K562 (cell line): ENCODE measurements around the gene ZDHHC24. TPM values are rescaled to one million over a fixed set of nuclear protein-coding genes. Genes with fewer than 3 reads are reported as not detected.
A peak's percentile ranks its signal among the peaks of the same experiment; 100 is the strongest.

Experiments used
- CBFB ChIP-seq: sonication (generic); formaldehyde crosslinking; IDR thresholded peaks from 2 replicates; pipeline ENCODE4 v1.4.0; 2020; ENCODE audit warnings: mild to moderate bottlenecking, missing genetic modification reagents
- DIDO1 ChIP-seq: fragments of 450-650 bp; IDR thresholded peaks from 2 replicates; pipeline ENCODE4 v1.6.1; 2016; ENCODE audit warnings: low read depth, missing biosample characterization, missing genetic modification characterization
- FOS ChIP-seq: IDR thresholded peaks from 3 replicates; pipeline ENCODE4 v1.6.1; 2011; ENCODE audit not compliant: insufficient read length; ENCODE audit errors: extremely low read depth
- JUND ChIP-seq, 2 experiments: IDR thresholded peaks; 2 replicates in 1 of 2; 3 replicates in 1 of 2; pipeline ENCODE4 v1.6.1; 2011; ENCODE audit warnings: borderline replicate concordance in 2 of 2, low read depth in 2 of 2, low read length in 2 of 2, improper control_type of control experiment in 1 of 2, missing biosample characterization in 1 of 2, missing genetic modification characterization in 1 of 2, missing genetic modification reagents in 1 of 2
- NFIX ChIP-seq: fragments of 250-450 bp; sonication (Bioruptor Pico); IDR thresholded peaks from 2 replicates; pipeline ENCODE4 v1.4.0; 2020; ENCODE audit warnings: low read depth, mild to moderate bottlenecking, moderate library complexity
- SIN3A ChIP-seq, 2 experiments: fragments of 150-350 bp in 1 of 2; IDR thresholded peaks; 2 replicates each; pipeline ENCODE4 v1.6.1; 2011 to 2016; ENCODE audit warnings: borderline replicate concordance in 2 of 2, low read depth in 2 of 2, low read length in 2 of 2, mild to moderate bottlenecking in 2 of 2, moderate library complexity in 2 of 2; ENCODE audit not compliant: control insufficient read depth in 1 of 2
- STAT5A ChIP-seq: IDR thresholded peaks from 2 replicates; pipeline ENCODE4 v1.6.1; 2012; ENCODE audit warnings: low read length, inconsistent platforms, borderline replicate concordance
- STAT5B ChIP-seq: fragments of 250-450 bp; sonication (Bioruptor Pico); IDR thresholded peaks from 2 replicates; pipeline ENCODE4 v1.8.0; 2021; ENCODE audit warnings: mild to moderate bottlenecking, inconsistent platforms
- ZEB2 ChIP-seq: fragments of 450-650 bp; IDR thresholded peaks from 2 replicates; pipeline ENCODE4 v1.6.1; 2016
- ZFX ChIP-seq: sonication (generic); formaldehyde crosslinking; IDR thresholded peaks from 2 replicates; pipeline ENCODE4 v1.8.0; 2022; ENCODE audit warnings: mild to moderate bottlenecking, missing genetic modification reagents, moderate library complexity
- ZNF124 ChIP-seq: sonication (generic); formaldehyde crosslinking; IDR thresholded peaks from 2 replicates; pipeline ENCODE4 v1.8.1; 2022; ENCODE audit warnings: missing genetic modification reagents
- ZNF41 ChIP-seq: fragments of 250-450 bp; sonication (Bioruptor Pico); conservative IDR thresholded peaks from 2 replicates; pipeline ENCODE4 v1.4.0; 2020; ENCODE audit warnings: mild to moderate bottlenecking
- ZNF717 ChIP-seq: fragments of 250-450 bp; sonication (Bioruptor Pico); IDR thresholded peaks from 2 replicates; pipeline ENCODE4 v1.5.0; 2021
- polyA plus RNA-seq, 8 experiments: library from polyadenylated mRNA; depleted of rRNA in 4 of 8; stranded (reverse) in 5 of 8; unstranded in 3 of 8; fragments of >200 nt; fragmentation: Nextera tagmentation in 2 of 8; fragmentation: Illumina TruSeq in 1 of 8; extraction: Ambion mirVana in 2 of 8; extraction: Trizol in 1 of 8; gene quantifications; 2 replicates each; pipeline versions ENCODE4 v1.2.1 to v1.2.3, GENCODE V29; 2011 to 2014; ENCODE audit warnings: inconsistent platforms in 1 of 8, missing spikeins in 1 of 8
- total RNA-seq, 7 experiments: library from RNA; depleted of rRNA in 6 of 7; stranded (reverse); fragments of >200 nt in 6 of 7; fragmentation: Illumina TruSeq in 2 of 7; extraction: Trizol in 2 of 7; gene quantifications; 2 replicates each; pipeline versions ENCODE4 v1.2.1 to v1.2.3, GENCODE V29; 2011 to 2021; ENCODE audit warnings: low replicate concordance in 1 of 7
- TF ChIP-seq, protein P1 (sequence below): fragments of 250-450 bp; sonication (Bioruptor Pico); IDR thresholded peaks from 2 replicates; pipeline ENCODE4 v1.6.1; 2021; ENCODE audit warnings: mild to moderate bottlenecking
- TF ChIP-seq, protein P2 (sequence below): sonication (generic); formaldehyde crosslinking; IDR thresholded peaks from 2 replicates; pipeline ENCODE4 v1.8.0; 2023; ENCODE audit warnings: mild to moderate bottlenecking, missing genetic modification reagents
- TF ChIP-seq, protein P3 (sequence below): sonication (generic); formaldehyde crosslinking; IDR thresholded peaks from 2 replicates; pipeline ENCODE4 v1.8.1; 2023; ENCODE audit warnings: mild to moderate bottlenecking, missing genetic modification reagents
- TF ChIP-seq, protein P4 (sequence below): sonication (generic); formaldehyde crosslinking; IDR thresholded peaks from 2 replicates; pipeline ENCODE4 v1.8.1; 2023; ENCODE audit warnings: mild to moderate bottlenecking, missing genetic modification reagents
- TF ChIP-seq, protein P5 (sequence below): fragments of 450-650 bp; formaldehyde crosslinking; IDR thresholded peaks from 2 replicates; pipeline ENCODE4 v1.4.0; 2022; ENCODE audit warnings: missing genetic modification characterization

ZDHHC24 gene
- total and polyA plus RNA-seq, 9 of the 15 experiments (the other 6 are each of a cell fraction or from before 2014, with no cell fraction given): 0.45 to 11.2 (median 2.7) TPM

DNA sequence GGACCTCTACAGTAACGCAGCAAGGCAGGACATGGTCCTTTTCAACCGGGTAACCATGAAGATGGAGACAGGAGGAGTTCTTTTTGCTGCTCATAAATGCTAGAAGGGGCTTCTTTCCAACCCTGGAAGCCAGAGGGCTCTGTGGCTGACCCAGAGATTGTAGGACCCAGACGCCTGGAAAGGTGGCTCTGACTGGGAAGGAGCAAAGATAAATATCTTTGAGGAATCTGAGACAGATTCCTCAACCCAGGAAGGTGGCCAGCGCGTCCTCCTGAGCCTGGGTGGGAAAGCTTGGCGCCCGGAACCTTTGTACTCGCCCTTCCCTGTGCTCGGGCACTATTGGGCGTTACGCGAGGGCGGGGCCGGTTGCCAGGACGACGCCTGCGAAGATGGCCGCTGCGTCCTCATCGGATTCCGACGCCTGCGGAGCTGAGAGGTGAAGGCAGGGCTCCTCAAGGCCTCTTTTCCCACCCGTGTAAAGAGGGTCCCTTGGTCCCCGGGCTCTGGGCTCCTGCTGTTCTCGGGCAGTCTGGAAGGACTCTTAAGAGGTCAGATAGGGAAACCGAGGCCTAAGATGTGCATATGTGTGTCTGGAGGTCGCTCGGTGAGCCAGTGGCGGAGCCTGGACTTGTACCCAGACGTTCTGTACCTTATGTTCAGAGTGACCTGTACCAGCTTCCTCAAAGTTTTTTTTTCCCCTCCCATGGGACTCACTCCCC is 35.4 kb downstream of the ZDHHC24 start, which contains the start of gene BBS1 (continued):
- TF ChIP-seq JUND (IDR thresholded peaks at IDR 0.05; ENCODE audit: borderline replicate concordance, low read depth, low read length) (peak; percentile 64), JUND (tag; IDR thresholded peaks at IDR 0.05; ENCODE audit: borderline replicate concordance, low read depth, low read length) (peak; percentile 12; the same call in 1 of the 3 replicates), CBFB (CRISPR knock-in tag) (no peak), ZFX (CRISPR knock-in tag) (peak; percentile 87), ZNF41 (CRISPR knock-in tag) (no peak), FOS (no peak), DIDO1 (tag) (peak; percentile 87), NFIX (CRISPR knock-in tag) (no peak), STAT5B (CRISPR knock-in tag) (no peak), SIN3A (IDR thresholded peaks at IDR 0.05; ENCODE audit: borderline replicate concordance in 2 of 2, control insufficient read depth in 1 of 2, low read depth in 2 of 2, low read length in 2 of 2) (peak; percentile 82 to 91; a peak in 3 of 4 replicates), ZEB2 (peak; percentile 96), ZNF717 (CRISPR knock-in tag) (no peak), STAT5A (no peak; the same call in 1 of the 2 replicates), ZNF124 (CRISPR knock-in tag) (no peak)
- TF ChIP-seq, protein P1, sequence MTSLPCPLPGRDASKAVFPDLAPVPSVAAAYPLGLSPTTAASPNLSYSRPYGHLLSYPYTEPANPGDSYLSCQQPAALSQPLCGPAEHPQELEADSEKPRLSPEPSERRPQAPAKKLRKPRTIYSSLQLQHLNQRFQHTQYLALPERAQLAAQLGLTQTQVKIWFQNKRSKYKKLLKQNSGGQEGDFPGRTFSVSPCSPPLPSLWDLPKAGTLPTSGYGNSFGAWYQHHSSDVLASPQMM: no peak
- TF ChIP-seq, protein P2, sequence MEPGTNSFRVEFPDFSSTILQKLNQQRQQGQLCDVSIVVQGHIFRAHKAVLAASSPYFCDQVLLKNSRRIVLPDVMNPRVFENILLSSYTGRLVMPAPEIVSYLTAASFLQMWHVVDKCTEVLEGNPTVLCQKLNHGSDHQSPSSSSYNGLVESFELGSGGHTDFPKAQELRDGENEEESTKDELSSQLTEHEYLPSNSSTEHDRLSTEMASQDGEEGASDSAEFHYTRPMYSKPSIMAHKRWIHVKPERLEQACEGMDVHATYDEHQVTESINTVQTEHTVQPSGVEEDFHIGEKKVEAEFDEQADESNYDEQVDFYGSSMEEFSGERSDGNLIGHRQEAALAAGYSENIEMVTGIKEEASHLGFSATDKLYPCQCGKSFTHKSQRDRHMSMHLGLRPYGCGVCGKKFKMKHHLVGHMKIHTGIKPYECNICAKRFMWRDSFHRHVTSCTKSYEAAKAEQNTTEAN (CRISPR knock-in tag): no peak
- TF ChIP-seq, protein P3, sequence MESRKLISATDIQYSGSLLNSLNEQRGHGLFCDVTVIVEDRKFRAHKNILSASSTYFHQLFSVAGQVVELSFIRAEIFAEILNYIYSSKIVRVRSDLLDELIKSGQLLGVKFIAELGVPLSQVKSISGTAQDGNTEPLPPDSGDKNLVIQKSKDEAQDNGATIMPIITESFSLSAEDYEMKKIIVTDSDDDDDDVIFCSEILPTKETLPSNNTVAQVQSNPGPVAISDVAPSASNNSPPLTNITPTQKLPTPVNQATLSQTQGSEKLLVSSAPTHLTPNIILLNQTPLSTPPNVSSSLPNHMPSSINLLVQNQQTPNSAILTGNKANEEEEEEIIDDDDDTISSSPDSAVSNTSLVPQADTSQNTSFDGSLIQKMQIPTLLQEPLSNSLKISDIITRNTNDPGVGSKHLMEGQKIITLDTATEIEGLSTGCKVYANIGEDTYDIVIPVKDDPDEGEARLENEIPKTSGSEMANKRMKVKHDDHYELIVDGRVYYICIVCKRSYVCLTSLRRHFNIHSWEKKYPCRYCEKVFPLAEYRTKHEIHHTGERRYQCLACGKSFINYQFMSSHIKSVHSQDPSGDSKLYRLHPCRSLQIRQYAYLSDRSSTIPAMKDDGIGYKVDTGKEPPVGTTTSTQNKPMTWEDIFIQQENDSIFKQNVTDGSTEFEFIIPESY (CRISPR knock-in tag): no peak
- TF ChIP-seq, protein P4, sequence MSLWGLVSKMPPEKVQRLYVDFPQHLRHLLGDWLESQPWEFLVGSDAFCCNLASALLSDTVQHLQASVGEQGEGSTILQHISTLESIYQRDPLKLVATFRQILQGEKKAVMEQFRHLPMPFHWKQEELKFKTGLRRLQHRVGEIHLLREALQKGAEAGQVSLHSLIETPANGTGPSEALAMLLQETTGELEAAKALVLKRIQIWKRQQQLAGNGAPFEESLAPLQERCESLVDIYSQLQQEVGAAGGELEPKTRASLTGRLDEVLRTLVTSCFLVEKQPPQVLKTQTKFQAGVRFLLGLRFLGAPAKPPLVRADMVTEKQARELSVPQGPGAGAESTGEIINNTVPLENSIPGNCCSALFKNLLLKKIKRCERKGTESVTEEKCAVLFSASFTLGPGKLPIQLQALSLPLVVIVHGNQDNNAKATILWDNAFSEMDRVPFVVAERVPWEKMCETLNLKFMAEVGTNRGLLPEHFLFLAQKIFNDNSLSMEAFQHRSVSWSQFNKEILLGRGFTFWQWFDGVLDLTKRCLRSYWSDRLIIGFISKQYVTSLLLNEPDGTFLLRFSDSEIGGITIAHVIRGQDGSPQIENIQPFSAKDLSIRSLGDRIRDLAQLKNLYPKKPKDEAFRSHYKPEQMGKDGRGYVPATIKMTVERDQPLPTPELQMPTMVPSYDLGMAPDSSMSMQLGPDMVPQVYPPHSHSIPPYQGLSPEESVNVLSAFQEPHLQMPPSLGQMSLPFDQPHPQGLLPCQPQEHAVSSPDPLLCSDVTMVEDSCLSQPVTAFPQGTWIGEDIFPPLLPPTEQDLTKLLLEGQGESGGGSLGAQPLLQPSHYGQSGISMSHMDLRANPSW (CRISPR knock-in tag): no peak
- TF ChIP-seq, protein P5, sequence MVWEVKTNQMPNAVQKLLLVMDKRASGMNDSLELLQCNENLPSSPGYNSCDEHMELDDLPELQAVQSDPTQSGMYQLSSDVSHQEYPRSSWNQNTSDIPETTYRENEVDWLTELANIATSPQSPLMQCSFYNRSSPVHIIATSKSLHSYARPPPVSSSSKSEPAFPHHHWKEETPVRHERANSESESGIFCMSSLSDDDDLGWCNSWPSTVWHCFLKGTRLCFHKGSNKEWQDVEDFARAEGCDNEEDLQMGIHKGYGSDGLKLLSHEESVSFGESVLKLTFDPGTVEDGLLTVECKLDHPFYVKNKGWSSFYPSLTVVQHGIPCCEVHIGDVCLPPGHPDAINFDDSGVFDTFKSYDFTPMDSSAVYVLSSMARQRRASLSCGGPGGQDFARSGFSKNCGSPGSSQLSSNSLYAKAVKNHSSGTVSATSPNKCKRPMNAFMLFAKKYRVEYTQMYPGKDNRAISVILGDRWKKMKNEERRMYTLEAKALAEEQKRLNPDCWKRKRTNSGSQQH (CRISPR knock-in tag): no peak
